Psoas muscle (tissue), 8 donors: Measurements from ENCODE around the gene SLC39A9. TPM values are rescaled to one million over a fixed set of nuclear protein-coding genes. Genes with fewer than 3 reads are reported as not detected.

ENCODE experiments used
- ATAC-seq, 4 donors: fragments of 200-7000 bp; cut with Tn5 transposase; one replicate each; pipeline ENCODE4 v1.9.1; 2020; ENCODE audit warnings: moderate library complexity in 3 of 4, mild to moderate bottlenecking in 2 of 4
- DNase-seq, 2 donors: peaks; one replicate each; pipeline ENCODE4 v3.0.0-alpha.2; 2020
- H3K27ac ChIP-seq: fragments of 200-600 bp; one replicate; pipeline ENCODE4 v1.8.0; 2022
- H3K27me3 ChIP-seq, 3 donors: fragments of 200-600 bp in 1 of 3; one replicate each; pipeline versions ENCODE4 v1.6.1 to v1.8.0; 2013 to 2022; ENCODE audit warnings: low read length in 2 of 3, mild to moderate bottlenecking in 2 of 3, moderate library complexity in 1 of 3; ENCODE audit not compliant: insufficient read depth in 3 of 3
- H3K36me3 ChIP-seq, 2 donors: fragments of 200-600 bp in 1 of 2; one replicate each; pipeline versions ENCODE4 v1.6.1 to v1.8.0; 2013 to 2022; ENCODE audit warnings: low read depth in 1 of 2, mild to moderate bottlenecking in 1 of 2, moderate library complexity in 1 of 2; ENCODE audit not compliant: insufficient read depth in 1 of 2
- H3K4me1 ChIP-seq: fragments of 200-600 bp; one replicate; pipeline ENCODE4 v1.8.0; 2022
- H3K4me3 ChIP-seq: fragments of 200-600 bp; one replicate; pipeline ENCODE4 v1.8.0; 2022; ENCODE audit warnings: mild to moderate bottlenecking
- H3K9me3 ChIP-seq: fragments of 200-600 bp; one replicate; pipeline ENCODE4 v1.8.0; 2022
- CTCF ChIP-seq: fragments of 200-600 bp; IDR thresholded peaks from one replicate; pipeline ENCODE4 v1.8.0; 2022; ENCODE audit warnings: antibody characterized with exemption
- WGBS, 3 donors: extraction: QIAGEN DNeasy Blood & Tissue Kit; methylation state at CpG; one replicate each; pipeline versions ENCODE4 v1.1.6 to v1.1.7; 2013; 5-methylcytosine and 5-hydroxymethylcytosine counted together
- intact Hi-C, 2 donors: fragments of 100-400 bp; cut with DNase I; formaldehyde crosslinking; loops; one replicate each; pipeline versions ENCODE4 v1.11.0 to v1.14.2; 2022
- polyA plus RNA-seq, 3 donors: library from polyadenylated mRNA; stranded (reverse); fragments of 200-250 nt; gene quantifications; one replicate each; pipeline ENCODE4 v1.2.3, GENCODE V29; 2013
- total RNA-seq, 4 donors: library from RNA; stranded (reverse); fragmentation: NEBNext Ultra II Directional in 2 of 4; extraction: Animal tissue kit (Norgen Biotek cat#: 25700) in 2 of 4; gene quantifications; one replicate each; pipeline versions ENCODE4 v1.2.1 to v1.2.4, GENCODE V29; 2021 to 2023
- donor health status: healthy with polysubstance abuse.
- donor health status: DM: no; HTN: no; CAD: no; lungs with moderate emphysema.
- donor health status: Bipolar disorder and iron deficiency.
- donor health status: healthy.
- donor health status: DM: yes; HTN: yes; CAD: no.
- donor health status: DM: no; HTN: no; CAD: no.
- donor health status: DM: no; HTN: no; CAD: no.
- donor health status: DM: yes; HTN: yes; CAD: no.

SLC39A9 gene
- total and polyA plus RNA-seq, 7 donors: 6.1 to 19.8 (median 16.0) TPM

DNA sequence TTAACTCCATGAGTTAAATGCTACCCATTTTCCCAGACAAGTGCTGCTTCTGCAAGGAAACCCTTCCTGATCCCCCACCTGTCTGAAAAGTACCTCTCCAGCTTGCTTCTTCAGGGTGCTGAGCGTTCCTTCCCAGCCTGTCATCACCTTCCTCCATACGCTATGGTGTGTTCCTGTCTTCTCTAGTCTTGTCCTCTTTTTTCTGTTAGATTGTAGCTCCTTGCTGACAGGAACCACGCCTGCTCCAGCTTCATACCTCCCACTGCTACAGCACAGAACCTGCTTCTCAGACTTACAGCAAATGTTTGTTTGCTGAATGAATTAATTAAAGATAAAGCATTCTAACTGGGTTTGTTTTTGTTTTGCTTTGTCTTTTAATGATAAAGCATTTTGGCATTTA is 39.5 kb upstream of the SLC39A9 start:
- intact Hi-C loops: no loop called here
- H3K4me3 ChIP-seq: no peak overlapping the region
- H3K9me3 ChIP-seq: no peaks in the 10 kb centered on the region
- no peak for TF ChIP-seq CTCF
- H3K36me3 ChIP-seq: no peaks in the 10 kb centered on the region
- DNase-seq (no peak), ATAC-seq (no peak)
- WGBS, 3 donors: 91 to 93% (median 93%) methylated on average over 3 of the region's 3 CpGs
- H3K27ac ChIP-seq: no peak overlapping the region
- no peaks in the 10 kb centered on the region for H3K4me1 ChIP-seq
- no peaks in the 10 kb centered on the region for H3K27me3 ChIP-seq

GRCh38 chr14:69360438-69361108 is 37.9 kb upstream of the SLC39A9 start:
- H3K4me1 ChIP-seq: no peaks in the 10 kb centered on the region
- no peaks in the 10 kb centered on the region for H3K9me3 ChIP-seq
- DNase-seq (no peak), ATAC-seq (no peak)
- intact Hi-C loops: loop anchor here in 1 of 2 donors (5.0 kb wide), 2 partner anchors 98 to 118 kb away; partner anchors contain the start of gene GALNT16
- no peaks in the 10 kb centered on the region for H3K36me3 ChIP-seq
- no peak overlapping the region for H3K27ac ChIP-seq
- WGBS, 3 donors: 72 to 82% (median 72%) methylated on average over 7 of the region's 7 CpGs
- H3K27me3 ChIP-seq: no peaks in the 10 kb centered on the region
- H3K4me3 ChIP-seq: no peak overlapping the region
- TF ChIP-seq CTCF: no peak

- ATAC-seq (peak in 3 of 4 donors; percentile 42 to 67 (median 53)), DNase-seq (peak; percentile 27 to 66)
- Histone ChIP-seq H3K4me1 (no peaks in the 10 kb centered on the region), H3K27ac (no peak overlapping the region), H3K9me3 (no peaks in the 10 kb centered on the region), H3K36me3 (no peaks in the 10 kb centered on the region), H3K4me3 (no peak overlapping the region), H3K27me3 (no peaks in the 10 kb centered on the region)
- peak; percentile 37 for TF ChIP-seq CTCF
- intact Hi-C loops: loop anchor here in 1 of 2 donors (5.0 kb wide), 2 partner anchors 101 to 121 kb away; partner anchors contain the start of gene GALNT16
- WGBS, 3 donors: 21 to 40% (median 30%) methylated on average over 9 of the region's 9 CpGs
Measured at GRCh38 chr14:69363055-69363454, 35.4 kb upstream of the SLC39A9 start.

GRCh38 chr14:69363964-69364363 is 34.5 kb upstream of the SLC39A9 start:
- H3K9me3 ChIP-seq: no peaks in the 10 kb centered on the region
- no peak for TF ChIP-seq CTCF
- no peak for ATAC-seq
- intact Hi-C loops: loop anchor here in 1 of 2 donors (5.0 kb wide), 2 partner anchors 102 to 122 kb away; partner anchors contain the start of gene GALNT16
- no peaks in the 10 kb centered on the region for H3K4me1 ChIP-seq
- H3K4me3 ChIP-seq: no peak overlapping the region
- no peak for DNase-seq
- H3K36me3 ChIP-seq: no peaks in the 10 kb centered on the region
- no peak overlapping the region for H3K27ac ChIP-seq
- WGBS, 3 donors: 83 to 87% (median 84%) methylated on average over 4 of the region's 4 CpGs
- no peaks in the 10 kb centered on the region for H3K27me3 ChIP-seq
